GM18858 (cell line): ENCODE measurements around the gene SSTR3.

Source experiments
- ATAC-seq: cut with Tn5 transposase; IDR thresholded peaks from one replicate; pipeline ENCODE4 v1.9.1; 2021; ENCODE audit not compliant: unreplicated experiment

SSTR3 gene

DNA sequence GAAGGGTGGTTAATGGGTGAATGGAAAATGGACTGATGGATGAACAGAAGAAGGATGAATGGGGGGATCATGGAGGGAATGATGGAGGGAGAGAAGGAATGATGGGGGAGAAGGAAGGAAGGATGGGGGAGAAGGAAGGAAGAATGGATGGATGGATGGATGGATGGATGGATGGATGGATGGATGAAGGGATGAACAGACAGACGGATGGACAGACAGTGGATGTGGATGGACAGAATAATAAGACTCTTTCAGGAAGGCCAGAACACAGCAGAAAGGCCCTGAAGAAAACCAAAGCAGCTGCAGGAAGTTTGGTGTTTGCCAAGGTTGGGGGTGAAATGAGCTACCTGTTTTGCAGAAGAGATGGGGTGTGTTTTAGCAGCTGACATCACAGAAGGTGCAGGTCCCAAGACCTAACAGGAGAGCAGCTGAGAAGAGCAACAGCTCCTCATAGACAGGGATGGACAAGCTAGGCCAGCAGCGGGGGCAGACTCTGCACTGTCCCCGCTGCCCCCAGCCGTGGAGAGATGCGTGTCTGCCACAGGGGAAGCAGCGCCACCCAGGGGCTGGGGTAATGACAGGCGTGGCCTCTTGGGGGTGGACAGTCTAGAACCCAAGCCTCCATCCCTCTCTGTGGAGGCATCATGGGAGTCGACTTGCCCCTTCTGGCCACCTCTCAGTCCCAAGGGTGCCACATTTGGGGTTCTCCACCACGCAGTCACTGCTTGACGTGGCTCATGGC, 42.2 kb downstream of the SSTR3 start:
- ATAC-seq = no peak

DNA sequence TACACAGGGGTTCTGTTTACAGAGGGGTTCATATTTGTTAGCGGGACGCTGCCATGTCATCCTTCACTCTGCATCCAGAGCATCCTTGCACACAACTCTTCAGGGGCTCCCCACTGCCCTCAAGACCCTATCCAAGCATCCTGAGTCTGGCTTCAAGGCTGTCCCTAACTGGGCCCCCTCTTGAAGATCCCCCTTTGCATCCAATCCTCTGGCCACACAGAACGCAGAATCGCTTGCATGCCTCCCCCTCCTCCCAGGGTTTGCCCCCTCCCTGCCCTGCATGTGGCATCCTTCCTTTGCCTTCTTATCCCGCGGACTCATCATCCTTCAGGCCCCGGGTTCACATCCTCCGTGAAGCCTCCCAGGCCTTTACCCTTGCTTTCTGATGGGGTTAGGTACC, 42.9 kb downstream of the SSTR3 start:
- ATAC-seq = no peak

DNA sequence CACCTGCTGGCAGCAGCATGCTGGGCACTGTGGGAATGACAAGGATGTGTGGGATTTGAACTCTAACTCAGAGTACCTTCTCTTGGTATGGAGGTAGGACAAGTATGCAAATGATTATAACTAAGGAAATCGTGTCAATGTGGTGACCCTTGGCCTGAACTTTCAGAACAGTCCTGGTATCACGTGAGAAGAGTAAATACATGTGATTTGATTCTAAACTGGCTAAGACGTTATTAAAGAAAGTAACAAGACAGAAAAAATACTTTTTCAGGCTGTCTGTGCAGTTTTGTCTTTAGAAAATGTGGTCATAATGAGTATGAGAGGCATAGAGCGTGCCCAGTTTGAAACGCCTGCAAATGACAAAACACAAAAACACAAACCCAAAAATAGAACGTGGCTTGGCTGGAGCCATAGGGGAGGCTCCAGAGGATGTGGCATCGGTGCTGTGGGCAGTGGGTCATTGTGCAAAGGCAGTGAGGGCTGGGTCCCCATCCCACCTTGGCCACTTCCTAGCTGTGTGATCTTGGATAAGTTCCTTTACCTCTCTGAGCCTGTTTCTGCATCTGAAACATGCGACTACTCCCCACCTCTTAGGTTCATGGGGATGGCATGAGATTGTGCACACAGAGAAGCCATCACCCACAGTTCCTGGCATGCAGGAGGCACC, 44.2 kb downstream of the SSTR3 start:
- no peak for ATAC-seq

DNA sequence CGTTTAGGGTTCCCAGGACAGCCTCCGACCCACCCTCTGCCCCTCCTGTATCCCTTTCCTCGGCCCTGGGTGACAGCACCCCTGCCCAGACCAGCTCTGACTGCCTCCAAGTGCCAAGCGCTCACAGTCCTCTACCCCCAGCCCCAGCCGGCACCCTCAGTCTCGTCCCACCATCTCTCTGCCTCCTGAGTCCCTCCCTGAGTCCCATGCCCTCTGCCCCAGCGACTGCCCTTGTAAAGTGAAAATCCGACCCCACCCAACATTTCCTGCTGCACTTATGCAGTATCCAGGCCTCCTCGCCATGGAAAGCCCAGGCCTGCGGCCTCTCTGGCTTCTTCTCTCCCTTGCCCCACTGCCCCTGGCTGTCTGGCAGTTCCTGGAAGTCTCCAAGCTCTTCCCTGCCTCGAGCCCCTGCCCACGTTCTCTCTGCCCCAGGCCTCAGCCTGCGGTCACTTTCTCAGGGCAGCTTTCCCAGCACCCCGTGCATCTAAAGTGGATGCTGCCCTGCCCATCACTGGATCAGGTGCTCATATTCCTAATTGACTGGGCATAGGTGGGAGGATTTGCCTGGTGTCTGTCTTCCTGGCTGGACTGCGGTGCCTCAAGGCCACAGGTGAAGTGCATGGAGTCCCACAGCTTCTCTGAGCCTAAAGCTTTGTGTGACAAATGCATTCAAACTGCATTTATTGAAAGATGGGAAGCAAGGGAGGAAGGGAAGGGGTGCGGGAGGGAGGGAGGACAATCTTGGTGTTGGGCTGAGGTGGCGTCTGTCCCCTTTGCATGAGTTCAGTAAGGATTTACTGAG, 44.9 kb downstream of the SSTR3 start:
- ATAC-seq = no peak

DNA sequence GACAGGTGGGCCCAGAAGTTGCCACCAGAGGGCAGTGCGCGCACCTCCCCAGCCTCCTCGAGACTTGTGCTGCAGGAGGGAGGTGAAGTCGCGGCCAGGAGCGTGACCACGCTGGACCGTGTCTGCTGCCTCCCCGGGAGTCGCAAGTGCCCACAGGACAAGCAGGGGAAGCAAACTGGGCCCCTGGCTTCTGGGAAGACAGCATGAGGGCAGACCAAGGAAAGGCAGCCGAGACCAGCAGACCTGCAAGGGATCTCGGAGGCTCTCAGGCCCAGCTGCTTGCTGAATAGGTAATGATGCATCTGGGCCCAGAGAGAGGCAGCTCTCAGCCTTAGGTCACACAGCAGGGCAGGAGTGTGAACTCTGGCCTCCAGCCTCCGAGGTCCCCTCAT, 45.6 kb downstream of the SSTR3 start:
- ATAC-seq = no peak

DNA sequence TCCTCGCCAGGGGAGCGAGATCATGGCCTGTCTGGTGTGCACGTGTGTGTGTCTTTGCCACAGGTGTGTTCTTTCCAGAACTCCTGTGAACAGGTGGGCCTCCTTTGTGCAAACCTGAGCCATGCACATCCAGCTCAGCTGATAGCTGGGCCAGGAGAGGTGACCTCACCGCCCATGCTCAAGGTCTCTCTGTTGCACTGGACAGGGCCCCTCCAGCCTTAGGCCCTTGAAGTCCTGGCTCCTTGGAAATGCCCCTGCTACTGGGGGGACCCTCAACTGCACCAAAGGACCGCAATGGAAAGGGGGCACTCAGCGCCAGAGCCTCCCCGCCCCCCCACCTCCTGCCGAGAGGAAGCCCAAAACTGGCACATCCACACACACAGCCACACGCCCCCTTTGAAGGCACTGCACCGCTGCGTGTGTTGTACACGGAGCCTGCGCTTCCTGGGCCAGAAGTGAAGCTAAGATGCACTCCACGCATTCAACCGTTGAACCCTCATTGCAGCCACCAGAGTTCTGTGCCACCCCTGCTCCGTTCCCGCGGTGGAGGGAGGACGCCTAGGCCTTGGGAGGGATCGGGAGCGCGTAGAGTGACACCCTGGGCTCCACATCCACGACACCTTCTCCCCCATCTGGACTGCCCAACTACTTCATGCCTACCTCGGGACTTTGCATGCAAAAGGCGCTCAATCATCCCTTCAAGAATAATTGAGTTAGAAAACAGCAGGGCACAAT, 46.2 kb downstream of the SSTR3 start:
- ATAC-seq = no peak

DNA sequence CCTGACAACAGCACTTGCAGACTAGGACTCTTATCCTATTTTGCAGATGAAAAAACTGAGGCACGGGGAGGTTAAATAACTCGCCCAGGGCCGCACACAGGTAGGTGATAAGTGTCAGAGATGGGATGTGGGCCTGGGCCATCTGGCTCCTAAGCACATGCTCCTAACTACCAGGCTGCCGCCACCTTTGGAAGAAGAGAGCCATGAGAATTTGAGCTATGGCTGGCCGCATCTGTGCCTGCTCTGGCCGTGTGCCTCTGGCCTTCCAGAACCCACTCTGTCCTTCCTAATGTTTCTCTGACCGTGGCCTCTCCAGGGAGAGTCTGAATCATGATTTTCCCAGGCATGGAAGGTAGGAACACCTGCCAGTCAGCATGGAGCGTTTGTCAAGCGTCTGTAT, 47.2 kb downstream of the SSTR3 start:
- ATAC-seq = no peak

DNA sequence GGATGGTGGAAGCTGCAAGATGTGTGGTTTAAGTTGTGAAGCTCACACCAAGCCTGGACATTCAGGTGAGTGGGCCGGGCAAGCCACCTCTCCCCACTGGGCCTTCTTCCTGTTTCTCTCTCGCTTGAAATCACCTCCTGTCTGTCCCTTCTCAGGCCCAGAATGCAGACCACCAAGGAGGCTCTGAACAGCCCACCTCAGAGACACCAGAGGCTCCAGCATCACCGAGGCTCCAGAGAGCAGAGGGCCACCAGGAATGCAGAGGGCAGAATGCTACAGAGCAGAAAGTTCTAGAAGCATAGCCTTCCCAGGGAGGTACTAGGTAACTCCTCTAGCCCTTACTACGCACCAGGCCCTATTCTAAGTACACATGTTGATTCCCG, 47.8 kb downstream of the SSTR3 start:
- ATAC-seq = no peak

DNA sequence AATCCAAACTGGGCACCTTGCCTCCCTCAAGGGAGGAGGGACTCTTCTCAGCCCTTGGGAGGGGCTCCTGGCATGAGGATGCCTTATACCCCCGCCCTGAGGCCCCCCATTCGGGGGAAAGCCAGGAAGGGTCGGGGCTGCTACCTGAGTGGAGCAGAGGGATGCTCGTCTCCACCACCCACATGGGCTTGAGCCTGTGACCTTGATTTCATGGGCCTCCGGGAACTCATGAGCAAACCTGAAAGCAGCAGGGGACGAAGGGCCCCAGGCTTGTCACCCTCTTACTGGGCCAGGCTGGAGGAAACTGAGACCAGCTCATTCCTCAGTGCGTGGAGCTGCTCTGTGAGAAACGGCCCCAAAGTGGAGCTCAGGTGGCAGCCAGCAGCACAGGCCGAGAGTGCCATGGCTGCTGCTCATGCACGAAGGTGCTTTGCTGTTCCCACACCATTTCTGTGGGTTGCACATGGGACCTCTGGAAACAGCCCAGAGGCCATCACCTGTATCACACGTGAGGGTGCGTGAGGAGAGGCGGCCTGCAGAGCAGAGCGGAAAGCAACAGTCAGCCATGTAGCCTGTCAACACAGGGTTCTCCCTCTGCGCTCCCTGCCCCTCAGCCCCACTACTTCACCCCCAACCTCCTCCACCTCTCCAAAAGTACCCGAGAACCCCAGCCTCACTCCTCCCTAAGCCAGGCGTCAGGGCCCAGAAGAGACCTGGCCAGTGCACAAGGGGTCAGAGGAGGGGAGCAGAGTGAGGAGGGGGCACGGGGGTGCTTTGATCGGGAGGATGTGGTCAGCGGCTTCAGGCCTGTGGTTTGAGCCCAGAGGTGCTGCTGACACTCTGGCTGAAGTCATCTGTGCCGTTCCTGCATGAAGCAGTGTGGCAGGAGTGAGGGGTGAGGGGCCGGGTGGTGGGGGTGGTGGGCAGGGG, 48.4 kb downstream of the SSTR3 start:
- ATAC-seq = no peak

DNA sequence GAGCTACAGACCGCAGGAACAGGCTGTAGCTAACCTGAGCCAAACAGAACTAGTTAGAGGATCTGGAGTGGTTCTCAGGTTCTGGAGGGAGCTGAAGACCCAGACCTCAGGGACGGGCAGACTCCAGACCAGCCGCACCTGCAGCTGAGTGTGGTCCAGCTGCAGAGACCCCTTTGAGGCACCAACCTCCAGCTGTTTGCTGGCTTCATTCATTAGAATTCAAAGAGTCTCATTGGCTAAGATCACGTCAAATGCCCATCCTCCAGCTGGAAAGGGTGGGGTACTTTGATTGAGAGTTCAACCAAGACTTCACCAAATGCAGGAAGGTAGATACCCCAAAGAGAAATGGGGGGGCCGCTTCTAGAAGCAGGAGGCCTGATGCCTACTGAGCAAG, 49.2 kb downstream of the SSTR3 start:
- ATAC-seq = no peak

DNA sequence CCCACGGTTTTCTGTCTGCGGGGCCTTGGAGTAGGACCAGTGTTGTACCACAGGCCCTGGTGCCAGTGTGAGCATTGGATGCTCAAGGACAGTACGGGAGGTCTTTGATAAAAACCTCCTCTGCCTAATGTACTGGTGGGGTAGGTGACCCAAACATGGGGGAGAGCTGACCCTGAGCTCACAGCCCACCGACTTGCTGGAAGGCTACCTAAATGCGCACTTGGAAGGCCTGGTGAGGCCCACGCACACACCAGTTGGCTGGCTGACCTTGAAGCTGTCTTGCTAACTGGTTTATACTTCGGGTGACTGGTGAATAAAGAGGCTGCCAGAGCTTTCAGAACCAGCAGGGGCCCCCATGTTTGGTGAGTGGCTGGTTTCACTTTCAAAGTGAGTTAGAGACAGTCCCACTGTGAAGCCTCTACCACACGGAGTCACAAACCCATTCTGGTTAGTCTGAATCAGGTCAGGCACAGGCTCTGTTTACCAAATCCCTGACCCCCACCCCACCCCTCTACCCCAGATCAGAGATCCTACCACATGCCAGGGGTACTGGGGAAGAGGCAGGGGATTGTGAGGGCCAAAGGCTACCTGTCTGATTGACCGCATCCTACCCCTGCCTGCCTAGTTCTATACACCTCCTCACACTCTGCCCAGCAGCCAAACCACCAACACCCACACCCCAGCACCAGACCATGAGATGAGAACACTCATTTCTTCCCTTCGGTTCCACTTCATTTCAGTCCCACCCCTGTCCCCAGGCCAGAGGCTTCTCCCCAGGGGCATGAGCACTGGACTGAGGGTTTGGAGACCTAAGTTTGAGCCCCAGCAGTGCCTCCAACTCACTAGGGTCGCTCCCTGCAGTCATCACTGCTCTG, 49.8 kb downstream of the SSTR3 start:
- peak; percentile 51 for ATAC-seq

DNA sequence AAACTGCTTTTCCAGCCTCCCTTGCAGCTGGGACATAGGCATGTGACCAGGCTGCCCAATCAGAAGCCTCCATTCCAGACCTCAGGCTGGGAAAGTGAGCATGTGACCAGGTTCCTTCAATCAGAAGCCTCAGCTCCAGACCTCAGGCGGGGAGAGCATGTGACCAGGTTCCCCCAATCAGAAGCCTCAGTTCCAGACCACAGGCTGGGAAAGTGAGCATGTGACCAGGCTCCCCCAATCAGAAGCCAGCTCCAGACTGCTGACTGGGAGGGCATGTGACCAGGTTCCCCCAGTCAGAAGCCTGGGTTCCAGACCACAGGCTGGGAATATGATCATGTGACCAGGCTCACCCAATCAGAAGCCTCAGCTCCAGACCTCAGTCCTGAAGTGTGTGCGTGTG, 50.8 kb downstream of the SSTR3 start:
- ATAC-seq = no peak

DNA sequence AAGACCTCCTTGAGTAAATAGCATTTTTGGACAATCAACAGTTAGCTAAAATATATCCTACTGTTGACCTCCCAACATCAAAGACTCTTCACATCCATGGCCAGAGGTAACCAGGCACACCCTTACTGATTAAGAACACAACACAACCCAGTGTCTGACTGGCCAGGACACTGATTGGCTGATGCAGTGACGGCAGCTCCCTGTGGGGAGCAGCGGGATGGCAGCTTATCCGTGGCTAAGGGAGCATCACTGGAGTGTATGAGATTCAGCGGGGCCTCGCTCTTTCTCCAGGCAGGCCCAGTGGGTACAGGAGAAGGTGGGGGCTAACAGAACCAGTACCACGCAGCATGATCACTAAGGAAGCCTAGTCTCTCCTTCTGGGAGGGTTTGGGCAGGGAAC, 52.2 kb downstream of the SSTR3 start:
- ATAC-seq = no peak

DNA sequence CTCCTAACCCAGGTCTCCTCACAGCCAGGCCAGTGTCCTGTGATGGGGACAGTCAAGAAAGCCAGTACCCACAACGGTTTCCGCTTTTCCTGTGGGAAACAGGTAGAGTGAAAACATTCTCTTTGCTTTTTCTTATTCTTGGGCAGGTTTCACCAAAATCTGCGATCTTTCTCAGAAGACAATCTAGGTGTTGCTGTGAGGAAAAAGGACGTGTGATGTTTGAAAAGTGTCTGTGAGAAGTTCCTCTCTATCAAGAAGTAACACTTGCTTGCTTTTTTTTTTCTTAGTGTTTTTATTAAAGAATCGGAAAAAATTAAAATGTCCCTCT, 53.4 kb downstream of the SSTR3 start:
- no peak for ATAC-seq

DNA sequence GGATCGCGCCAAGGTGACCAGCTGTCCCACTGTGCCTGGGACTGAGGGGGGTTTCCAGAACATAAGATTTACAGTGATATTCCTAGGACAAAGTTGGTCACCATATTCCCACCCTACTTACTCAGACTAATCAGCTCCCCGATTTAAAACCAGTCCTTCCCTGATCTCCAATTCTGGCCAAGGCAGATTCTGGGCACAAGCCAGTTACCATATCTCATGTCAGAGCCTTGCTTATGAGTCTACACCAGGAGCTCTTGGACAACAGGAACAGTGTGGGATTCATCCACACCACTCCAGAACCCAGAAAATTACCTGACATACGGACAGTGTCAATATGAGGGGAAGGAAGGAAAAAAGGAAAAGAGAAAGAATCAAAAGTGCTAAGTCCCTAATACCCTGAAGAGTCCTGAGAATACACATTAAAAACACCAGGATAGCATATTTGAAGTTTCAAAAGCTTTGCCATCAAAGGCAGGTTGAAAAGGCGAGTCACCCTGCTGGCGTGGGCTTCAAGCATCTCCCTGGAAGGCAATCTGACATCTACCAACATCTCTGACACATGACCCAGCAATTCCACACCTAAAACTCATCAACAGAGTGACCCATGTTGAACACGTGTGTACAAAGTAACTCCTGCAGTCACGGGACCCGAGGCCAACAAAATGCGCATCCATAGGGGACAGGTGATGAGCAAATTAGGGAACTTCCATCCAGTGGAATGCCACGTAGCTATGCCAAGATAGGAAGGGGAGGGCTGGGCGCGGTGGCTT, 54.6 kb downstream of the SSTR3 start:
- no peak for ATAC-seq

DNA sequence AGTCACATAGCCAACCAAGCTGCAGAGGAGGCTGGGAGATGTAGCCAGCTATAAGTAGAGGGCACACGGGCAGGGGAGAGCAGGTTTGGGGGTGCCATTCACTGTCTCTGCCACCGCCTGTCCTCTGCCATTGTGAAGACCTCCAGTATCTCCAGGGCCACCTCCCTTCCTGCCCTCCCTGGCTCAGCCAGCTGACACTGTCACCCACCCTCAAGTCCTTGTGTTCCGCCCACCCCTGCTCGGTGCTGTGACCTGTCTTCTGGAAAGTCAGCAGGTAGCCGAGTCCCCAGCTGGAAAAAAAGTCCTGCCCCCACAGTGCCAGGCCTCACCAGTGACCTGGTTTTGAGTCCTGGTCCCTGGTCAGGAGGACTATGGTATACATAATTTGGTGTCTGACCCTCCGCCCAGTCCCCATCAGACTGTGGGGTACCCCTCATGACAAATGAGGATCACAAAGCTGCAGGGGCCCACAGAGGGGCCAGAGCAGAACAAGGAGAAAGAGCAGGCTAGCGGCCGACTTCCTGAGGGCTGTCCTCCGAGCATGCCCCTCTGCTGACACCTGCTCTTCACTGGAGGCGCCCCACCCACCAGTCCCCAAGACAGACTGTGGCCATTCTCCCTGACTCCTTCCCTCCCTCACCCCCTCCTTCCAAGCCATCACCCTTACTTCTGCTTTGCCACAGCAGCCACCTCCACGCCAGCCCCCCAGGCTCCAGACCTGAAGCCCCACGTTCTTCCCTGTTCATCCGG, 55.4 kb downstream of the SSTR3 start:
- ATAC-seq = no peak

DNA sequence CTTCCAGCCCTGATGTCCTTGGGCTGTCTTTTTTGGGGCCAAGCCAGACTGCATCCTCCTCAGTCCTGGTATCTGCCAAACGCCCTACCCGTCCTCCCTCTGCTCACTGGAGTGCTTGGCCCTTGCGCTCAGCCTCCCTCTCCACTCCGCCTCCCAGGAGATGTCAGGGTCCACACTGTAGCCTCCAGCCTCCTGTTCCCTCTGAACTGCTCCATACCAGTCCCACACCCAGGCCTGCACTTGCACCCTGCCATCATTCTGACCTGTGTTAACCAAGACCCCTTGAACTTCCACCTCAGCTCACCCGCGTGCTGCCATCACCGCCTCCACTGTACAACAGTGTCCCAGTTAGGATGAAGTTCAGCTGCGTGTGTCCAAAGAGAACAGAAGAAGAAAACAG, 56.3 kb downstream of the SSTR3 start:
- ATAC-seq = no peak
